CD4-positive, alpha-beta T cell treated with Interleukin-10 for 1 hour (primary cell): Measurements from ENCODE around the gene BCAS3.

ENCODE experiments used
- DNase-seq: peaks from one replicate; pipeline ENCODE4 v3.0.0-alpha.2; 2020

The BCAS3 gene

GRCh38 chr17:61406971-61407911, 729.6 kb downstream of the BCAS3 start:
- no peak for DNase-seq

DNA sequence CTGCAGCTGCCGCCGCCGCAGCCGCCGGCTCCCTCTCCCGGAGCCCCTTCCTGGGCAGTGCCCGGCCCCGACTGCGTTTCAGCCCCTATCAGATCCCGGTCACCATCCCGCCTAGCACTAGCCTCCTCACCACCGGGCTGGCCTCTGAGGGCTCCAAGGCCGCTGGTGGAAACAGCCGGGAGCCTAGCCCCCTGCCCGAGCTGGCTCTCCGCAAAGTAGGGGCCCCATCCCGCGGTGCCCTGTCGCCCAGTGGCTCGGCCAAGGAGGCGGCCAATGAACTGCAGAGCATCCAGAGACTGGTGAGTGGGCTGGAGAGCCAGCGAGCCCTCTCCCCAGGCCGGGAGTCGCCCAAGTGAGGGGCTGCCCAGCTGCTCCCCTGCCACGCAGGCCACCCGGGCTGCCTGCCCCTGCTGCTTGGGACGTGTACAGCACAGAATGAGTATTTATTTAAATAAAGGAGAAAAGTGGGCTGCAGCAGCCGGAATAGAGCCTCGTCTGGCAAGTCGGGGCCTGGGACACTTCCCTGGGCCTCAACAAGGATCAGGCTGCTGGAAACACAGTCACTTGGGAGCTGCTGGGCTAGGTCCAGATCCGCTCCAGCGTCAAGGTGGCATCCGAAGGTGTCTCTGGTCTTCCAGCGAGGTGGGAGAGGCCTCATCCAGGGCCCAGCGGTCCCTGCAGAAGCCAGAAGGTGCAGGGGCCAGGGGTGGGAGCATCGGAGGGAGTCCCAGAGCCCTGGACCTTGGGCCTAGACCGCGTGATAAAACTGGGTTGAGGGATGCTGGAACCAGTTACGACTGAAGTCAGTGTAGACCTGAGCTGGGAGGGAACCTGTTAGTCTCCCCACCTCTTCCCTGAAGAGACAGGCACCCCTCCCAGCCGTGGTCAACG, 730.7 kb downstream of the BCAS3 start:
- no peak for DNase-seq

DNA sequence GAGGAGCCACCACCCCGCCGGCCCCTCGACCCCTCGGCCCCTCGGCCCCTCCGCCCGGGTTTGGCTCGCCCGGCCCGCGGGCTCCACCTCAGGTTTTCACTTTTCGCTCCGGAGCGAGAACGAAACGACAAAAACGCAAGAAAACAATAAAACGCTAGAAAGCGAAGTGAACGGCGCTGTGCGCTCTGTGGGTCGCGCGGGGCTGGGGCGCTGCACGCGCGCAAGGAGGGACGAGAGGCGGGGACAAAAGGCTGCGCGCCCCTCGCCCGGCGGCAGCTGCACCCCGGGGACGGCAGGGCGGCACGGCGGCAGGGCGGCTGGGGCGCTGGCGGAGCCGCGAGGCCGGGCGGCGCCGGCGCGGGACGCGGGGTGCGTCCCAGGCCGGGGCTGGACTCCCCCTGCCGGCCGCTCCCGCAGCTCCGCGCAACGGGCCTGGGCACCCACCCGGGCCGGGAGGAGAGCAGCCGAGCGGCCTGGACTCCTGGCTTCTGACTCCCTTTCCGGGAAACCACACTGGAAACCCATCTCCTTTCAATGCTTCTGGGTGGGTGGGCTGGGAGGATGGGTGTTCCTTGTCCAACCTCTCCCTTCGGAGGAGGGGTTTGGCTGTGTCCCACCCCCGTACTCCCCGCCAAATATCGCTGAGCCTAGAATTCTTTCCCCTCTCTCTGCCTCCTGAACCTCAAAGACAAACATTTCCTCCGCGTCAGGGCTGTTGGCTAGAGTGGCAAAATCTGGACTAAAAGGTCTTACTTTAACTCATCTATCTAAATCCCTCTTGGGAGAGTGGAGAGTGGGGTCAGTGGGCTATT, 731.9 kb downstream of the BCAS3 start:
- peak; percentile 32 for DNase-seq

GRCh38 chr17:61410141-61411010, 732.7 kb downstream of the BCAS3 start:
- DNase-seq: peak; percentile 80

DNA sequence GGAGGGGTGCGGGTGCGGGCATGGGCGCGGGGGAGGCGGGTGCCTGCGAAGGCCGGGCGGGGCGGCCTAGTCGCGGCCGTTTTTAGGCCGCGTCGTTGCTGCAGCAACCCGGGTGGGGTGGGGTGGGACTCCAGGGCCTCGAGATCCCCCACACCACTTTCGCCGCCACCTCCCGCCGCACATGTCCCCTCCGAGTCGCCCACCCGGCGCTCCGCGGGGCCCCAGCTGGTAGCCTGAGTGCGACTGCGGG, 733.3 kb downstream of the BCAS3 start:
- no peak for DNase-seq

- peak; percentile 30 for DNase-seq
Observed at GRCh38 chr17:61411261-61412142, 733.9 kb downstream of the BCAS3 start.

- DNase-seq: peak; percentile 82
Observed at GRCh38 chr17:61412143-61412859, 734.6 kb downstream of the BCAS3 start.

GRCh38 chr17:61412860-61413660, 735.4 kb downstream of the BCAS3 start:
- DNase-seq: no peak

DNA sequence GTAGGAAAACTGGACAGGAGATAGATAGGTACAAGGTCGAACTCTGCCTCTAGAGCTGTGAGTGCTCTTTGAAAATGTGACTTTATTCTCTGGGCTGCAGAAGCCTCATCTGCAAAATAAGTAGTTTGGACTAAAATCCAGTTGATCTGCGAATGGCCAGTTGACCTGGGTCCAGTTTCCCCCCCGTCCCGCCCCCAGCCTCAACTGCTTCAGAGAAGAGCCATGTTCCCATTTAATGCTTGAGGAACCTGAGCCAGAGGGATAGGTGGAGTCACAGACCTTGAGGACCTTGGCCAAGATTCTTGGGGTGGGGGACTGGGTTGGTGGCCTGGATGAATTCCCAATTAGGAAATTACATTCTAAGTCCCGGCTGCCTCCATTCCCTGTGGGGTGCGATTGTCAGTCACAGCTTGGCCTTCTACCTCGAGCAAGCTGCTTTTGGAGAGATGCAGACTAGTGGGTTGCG, 736.0 kb downstream of the BCAS3 start:
- no peak for DNase-seq

DNA sequence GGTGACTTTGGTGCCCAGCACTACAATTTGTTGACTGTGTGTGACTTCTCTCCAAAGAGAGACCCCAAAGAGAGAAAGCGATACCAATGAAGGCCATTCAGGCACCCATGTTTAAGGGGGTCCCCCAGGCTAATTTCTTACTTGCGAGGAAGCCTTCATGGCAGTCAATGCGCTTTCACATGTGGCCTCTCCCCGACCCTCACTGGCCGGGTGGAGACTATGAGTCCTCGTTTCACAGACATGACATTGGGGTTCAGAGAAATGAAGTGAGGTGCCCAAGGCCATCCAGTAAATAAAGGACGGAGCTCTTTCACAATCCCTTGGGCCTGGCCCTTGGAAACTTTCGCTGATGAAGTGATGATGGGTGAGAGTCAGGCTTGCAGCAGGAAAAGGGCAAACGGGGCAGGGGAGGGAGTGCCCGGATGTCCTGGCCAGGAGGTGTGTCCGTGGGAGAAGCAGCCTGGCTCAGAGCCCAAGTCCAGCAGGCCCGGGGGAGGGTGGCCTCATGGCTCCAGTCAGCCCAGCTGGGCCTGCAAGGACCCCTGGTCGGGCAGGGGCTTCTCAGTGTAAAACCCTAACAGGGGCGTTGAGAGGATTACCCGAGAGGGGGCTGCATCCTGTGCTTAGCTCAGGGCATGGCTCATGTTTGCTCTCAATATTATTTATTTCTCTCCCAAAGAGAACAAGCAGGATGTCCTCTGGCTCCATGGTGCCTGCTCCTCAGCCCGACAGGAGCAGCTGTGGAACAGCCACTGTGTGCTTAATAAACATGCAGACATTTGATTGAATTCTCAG, 736.7 kb downstream of the BCAS3 start:
- DNase-seq: no peak

- DNase-seq: no peak
Observed at GRCh38 chr17:61414936-61415251, 737.2 kb downstream of the BCAS3 start.

DNA sequence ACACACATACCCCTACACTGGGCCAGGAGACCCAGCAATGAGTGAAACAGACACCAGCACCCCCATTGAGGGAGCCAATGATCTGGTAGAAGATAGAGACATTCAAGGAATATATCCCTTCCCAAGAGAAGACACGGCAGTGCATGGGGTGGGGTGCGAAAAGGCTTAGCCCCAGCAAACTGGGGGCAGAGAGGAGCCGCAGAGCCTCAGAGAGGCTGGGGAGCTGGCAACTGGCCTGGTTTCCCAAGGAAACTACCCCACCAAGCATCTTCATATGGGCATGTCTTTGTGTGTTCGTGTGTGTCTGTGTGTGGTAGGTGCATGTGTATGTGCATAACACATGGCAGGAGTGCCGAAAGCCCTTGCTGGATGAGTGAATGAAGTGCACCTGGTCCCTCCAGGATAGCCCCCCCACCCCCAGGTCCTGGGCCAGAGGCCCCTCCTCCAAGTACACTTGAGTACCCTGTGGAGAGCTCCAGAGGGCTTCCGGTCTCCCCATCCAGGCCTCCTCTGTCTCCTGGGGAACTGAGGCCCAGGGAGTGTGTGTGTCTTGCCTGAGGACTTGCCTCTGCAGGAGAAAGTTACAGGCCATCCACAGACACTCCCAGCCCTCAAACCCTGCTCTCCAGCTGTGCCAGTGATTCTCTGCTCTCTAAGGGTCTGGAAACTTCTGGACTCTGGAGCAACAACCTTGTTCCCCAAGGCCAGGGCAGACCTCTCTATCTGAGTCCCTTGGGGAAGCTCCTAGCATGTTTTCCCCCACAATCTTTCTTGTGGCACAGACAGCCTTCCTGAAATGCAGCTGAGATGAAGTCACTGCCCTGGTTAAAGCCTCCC, 737.9 kb downstream of the BCAS3 start:
- no peak for DNase-seq

- DNase-seq: no peak
Observed at GRCh38 chr17:61416211-61416539, 738.5 kb downstream of the BCAS3 start.

- peak; percentile 64 for DNase-seq
Observed at GRCh38 chr17:61416540-61417363, 739.1 kb downstream of the BCAS3 start.

GRCh38 chr17:61418449-61418848, 740.8 kb downstream of the BCAS3 start:
- no peak for DNase-seq

- DNase-seq: no peak
Observed at GRCh38 chr17:61419496-61420046, 741.9 kb downstream of the BCAS3 start.

DNA sequence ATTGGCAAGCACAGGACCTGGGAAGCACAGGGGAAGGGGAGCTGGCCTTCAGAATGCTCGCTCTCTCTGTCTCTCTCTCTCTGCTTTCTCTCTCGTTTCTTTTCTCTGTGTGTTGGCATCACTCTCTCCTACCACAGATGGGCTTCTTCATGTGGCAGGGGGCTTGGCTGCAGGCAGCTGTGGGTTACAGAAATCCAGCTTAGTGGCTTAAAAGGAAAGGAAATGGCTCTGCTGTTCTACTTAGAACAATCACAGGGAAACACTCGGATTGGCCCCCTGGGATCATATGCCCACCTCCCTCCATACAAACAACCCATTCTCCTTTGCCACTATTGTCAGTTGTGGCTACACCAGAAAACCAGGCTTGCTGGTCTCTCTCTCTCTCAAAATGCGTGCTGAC, 742.4 kb downstream of the BCAS3 start:
- DNase-seq: no peak
